C4-2B (cell line): ENCODE measurements around the gene RARG.

Experiments used
- CTCF ChIP-seq: fragments of 450-650 bp; conservative IDR thresholded peaks from 2 replicates; pipeline ENCODE4 v1.5.1; 2017; ENCODE audit warnings: mild to moderate bottlenecking
- ZFX ChIP-seq: fragments of 450-650 bp; IDR thresholded peaks from 2 replicates; pipeline ENCODE4 v1.6.1; 2017

- TF ChIP-seq CTCF: no peak
- no peak for TF ChIP-seq ZFX
These were observed 17.1 kb downstream of the RARG start for GRCh38 chr12:53214687-53215455.
